B cell (primary cell): ENCODE results near the gene BCAN.

Source experiments
- EZH2 ChIP-seq: IDR thresholded peaks from 2 replicates; pipeline ENCODE4 v1.6.1; 2012; ENCODE audit warnings: borderline replicate concordance, low read depth, mild to moderate bottlenecking, moderate library complexity, low read length; ENCODE audit not compliant: insufficient read depth, poor library complexity, severe bottlenecking
- TF ChIP-seq, protein P1 (sequence below): fragments of 200-600 bp; IDR thresholded peaks from one replicate; pipeline ENCODE4 v1.8.0; 2022; ENCODE audit warnings: antibody characterized with exemption, mild to moderate bottlenecking

DNA sequence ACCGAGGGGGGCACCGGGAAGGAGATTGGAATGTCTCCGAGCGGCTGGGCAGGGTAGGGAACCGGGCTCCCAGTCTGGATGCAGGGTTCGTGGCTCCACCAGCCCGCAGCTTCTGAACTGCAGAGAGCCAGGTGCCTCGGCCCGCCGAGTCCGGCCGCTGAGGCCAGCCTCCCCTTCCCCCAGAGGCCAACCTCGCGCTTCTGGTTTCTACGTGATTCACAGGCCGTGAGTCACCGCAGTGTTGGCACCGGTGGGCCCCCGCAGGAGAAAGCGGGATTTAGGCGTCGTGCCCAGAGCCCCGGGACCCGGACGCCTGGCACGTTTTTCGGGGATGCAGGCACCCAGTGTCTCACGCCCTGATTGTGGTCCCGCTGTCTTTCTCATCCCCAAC, 63.0 kb downstream of the BCAN start:
- TF ChIP-seq, protein P1, sequence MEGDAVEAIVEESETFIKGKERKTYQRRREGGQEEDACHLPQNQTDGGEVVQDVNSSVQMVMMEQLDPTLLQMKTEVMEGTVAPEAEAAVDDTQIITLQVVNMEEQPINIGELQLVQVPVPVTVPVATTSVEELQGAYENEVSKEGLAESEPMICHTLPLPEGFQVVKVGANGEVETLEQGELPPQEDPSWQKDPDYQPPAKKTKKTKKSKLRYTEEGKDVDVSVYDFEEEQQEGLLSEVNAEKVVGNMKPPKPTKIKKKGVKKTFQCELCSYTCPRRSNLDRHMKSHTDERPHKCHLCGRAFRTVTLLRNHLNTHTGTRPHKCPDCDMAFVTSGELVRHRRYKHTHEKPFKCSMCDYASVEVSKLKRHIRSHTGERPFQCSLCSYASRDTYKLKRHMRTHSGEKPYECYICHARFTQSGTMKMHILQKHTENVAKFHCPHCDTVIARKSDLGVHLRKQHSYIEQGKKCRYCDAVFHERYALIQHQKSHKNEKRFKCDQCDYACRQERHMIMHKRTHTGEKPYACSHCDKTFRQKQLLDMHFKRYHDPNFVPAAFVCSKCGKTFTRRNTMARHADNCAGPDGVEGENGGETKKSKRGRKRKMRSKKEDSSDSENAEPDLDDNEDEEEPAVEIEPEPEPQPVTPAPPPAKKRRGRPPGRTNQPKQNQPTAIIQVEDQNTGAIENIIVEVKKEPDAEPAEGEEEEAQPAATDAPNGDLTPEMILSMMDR = no peak
- no peak for TF ChIP-seq EZH2
